ENCODE measurements around the gene SPG7. TPM values are rescaled to one million over a fixed set of nuclear protein-coding genes. Genes with fewer than 3 reads are reported as not detected.

The SPG7 gene
- total RNA-seq, 1 experiment from 2014 or later, result 119 TPM

DNA sequence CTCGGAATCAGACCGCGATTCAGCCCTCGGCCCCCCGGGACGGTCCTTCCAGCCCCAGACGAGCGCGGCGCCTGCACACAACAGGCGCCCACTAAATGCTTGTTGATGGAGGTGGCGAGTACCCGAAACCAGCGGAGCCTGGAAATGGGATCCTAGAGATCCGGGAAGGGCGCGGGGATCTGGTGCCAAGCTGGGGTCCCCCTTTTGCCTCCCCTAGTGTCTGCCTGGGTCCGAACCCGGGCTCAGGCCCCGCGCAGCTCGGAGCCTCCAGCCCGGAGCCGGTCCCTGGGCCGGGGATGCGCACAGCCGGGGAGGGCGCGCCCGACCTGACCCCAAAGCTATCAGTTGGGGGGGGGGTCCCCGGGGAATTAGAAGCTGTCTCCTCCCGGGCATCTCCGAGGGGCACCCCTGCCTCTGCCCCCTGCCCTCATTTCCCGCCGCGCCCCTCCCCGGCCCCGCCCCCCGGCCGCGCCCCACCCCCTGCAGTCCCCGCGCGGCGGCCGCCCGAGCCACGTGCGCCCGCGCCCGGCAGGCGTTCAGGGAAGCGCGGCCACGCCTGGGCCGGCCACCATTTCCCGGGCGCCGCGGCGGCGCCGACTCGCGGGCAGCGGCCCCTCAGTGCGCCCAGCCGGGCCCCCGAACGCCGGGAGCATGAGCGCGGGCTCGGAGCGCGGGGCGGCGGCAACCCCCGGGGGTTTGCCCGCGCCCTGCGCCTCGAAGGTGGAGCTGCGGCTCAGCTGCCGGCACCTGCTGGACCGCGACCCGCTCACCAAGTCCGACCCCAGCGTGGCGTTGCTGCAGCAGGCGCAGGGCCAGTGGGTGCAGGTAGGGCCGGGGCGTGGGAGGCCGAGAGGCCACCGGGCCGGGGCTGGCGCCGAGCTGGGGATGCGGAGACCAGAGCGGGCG lies 67.3 kb downstream of the SPG7 start, which contains the start of gene CPNE7:
CPNE7 (plus strand) TSS at position 512 of the 906 bp plus-strand sequence; CDS start at position 652, 140 bp downstream.
- Histone ChIP-seq H4K8ac (replicated peaks; ENCODE audit: insufficient read length, low read depth, low read length) (no peak within 1 kb of the TSS), H2BK5ac (ENCODE audit: insufficient read length, low read length) (no peak within 1 kb of the TSS), H2AK5ac (ENCODE audit: insufficient read length, low read length) (no peak within 1 kb of the TSS), H3K27me3 (ENCODE audit: insufficient read depth, low read length) (peaks cover 3% of the 10 kb centered on the region; the same call in 1 of the 2 replicates), H3K9ac (ENCODE audit: extremely low read depth, insufficient read length, low read length) (no peak within 1 kb of the TSS), H3K23me2 (ENCODE audit: insufficient read length, low read depth, low read length, poor library complexity, severe bottlenecking) (peaks cover 11% of the 10 kb centered on the region), H2BK15ac (ENCODE audit: low read depth, low read length) (no peak within 1 kb of the TSS), H2BK20ac (ENCODE audit: low read depth, low read length, poor library complexity, severe bottlenecking) (no peak within 1 kb of the TSS), H3K9me3 (ENCODE audit: control insufficient read depth, low read depth, low read length) (no peaks in the 10 kb centered on the region), H2AFZ (ENCODE audit: low read length) (no peak within 1 kb of the TSS), H2BK12ac (ENCODE audit: insufficient read length, low read depth, low read length) (no peak within 1 kb of the TSS), H3K56ac (ENCODE audit: insufficient read length, low read depth, low read length) (no peak within 1 kb of the TSS), H3K79me1 (ENCODE audit: insufficient read depth, low read depth, low read length, poor library complexity, severe bottlenecking) (no peaks in the 10 kb centered on the region), H4K20me1 (ENCODE audit: control insufficient read depth, insufficient read depth, insufficient read length) (no peaks in the 10 kb centered on the region), H4K5ac (ENCODE audit: insufficient read length, low read depth, low read length) (no peak within 1 kb of the TSS), H3K79me2 (ENCODE audit: insufficient read depth, low read length) (no peaks in the 10 kb centered on the region), H3K27ac (ENCODE audit: insufficient read length, low read depth, low read length) (no peak within 1 kb of the TSS), H3K4me1 (ENCODE audit: insufficient read depth, low read length) (no peaks in the 10 kb centered on the region), H3K4me2 (ENCODE audit: insufficient read depth, insufficient read length, low read length) (peak within 1 kb of the TSS; percentile 54), H3T11ph (ENCODE audit: low read length) (no peak within 1 kb of the TSS), H3K18ac (ENCODE audit: insufficient read length, low read depth, low read length) (no peak within 1 kb of the TSS), H3K4ac (ENCODE audit: low read depth, low read length) (no peak within 1 kb of the TSS), H4K91ac (ENCODE audit: insufficient read length, low read depth, low read length) (no peak within 1 kb of the TSS), H2BK120ac (ENCODE audit: low read depth, low read length, poor library complexity, severe bottlenecking) (no peak within 1 kb of the TSS), H3K23ac (ENCODE audit: insufficient read length, low read depth, low read length) (no peak within 1 kb of the TSS), H3K14ac (ENCODE audit: insufficient read depth, low read length) (peak within 1 kb of the TSS; percentile 77; the same call in 1 of the 2 replicates)
- H3K4me1 Mint-ChIP-seq, result peaks cover 2 to 6% of the 10 kb centered on the region in 2 experiments; a peak in 2 of 4 replicates
- H3K36me3 Mint-ChIP-seq (ENCODE audit: insufficient read depth in 1 of 3, low read depth in 3 of 3), result peaks cover 0 to 6% (median 4%) of the 10 kb centered on the region in 3 experiments; a peak in 5 of 7 replicates
- H3K27ac Mint-ChIP-seq, result no peak within 1 kb of the TSS
- H3K27me3 Mint-ChIP-seq (ENCODE audit: low read depth), result peaks cover 57% of the 10 kb centered on the region
- TF ChIP-seq, protein P1, sequence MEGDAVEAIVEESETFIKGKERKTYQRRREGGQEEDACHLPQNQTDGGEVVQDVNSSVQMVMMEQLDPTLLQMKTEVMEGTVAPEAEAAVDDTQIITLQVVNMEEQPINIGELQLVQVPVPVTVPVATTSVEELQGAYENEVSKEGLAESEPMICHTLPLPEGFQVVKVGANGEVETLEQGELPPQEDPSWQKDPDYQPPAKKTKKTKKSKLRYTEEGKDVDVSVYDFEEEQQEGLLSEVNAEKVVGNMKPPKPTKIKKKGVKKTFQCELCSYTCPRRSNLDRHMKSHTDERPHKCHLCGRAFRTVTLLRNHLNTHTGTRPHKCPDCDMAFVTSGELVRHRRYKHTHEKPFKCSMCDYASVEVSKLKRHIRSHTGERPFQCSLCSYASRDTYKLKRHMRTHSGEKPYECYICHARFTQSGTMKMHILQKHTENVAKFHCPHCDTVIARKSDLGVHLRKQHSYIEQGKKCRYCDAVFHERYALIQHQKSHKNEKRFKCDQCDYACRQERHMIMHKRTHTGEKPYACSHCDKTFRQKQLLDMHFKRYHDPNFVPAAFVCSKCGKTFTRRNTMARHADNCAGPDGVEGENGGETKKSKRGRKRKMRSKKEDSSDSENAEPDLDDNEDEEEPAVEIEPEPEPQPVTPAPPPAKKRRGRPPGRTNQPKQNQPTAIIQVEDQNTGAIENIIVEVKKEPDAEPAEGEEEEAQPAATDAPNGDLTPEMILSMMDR (conservative IDR thresholded peaks at IDR 0.05), result no peak
- H3K9me3 Mint-ChIP-seq, result no peaks in the 10 kb centered on the region
- peak within 1 kb of the TSS; percentile 65 to 86 for H3K4me3 Mint-ChIP-seq
- WGBS (ENCODE audit: extremely low coverage, insufficient read length, low lambda C conversion rate), result no CpG with 5 or more reads among the region's 103 CpGs
- no peak for DNase-seq
